Activated CD8-positive, alpha-beta T cell treated with anti-CD3 and anti-CD28 coated beads for 36 hours (primary cell): Measurements from ENCODE around the gene NDUFB2. TPM values are rescaled to one million over a fixed set of nuclear protein-coding genes. Genes with fewer than 3 reads are reported as not detected.
"Not testable (repeated sequence)": the region's sequence is repeated elsewhere in the genome, so short reads cannot be mapped to it uniquely, and the experiment has no call there.

ENCODE experiments used
- ATAC-seq: fragments of 200-7000 bp; cut with Tn5 transposase; one replicate; pipeline ENCODE4 v1.10.0; 2021; ENCODE audit warnings: mild to moderate bottlenecking, moderate library complexity
- CTCF ChIA-PET: fragments of 350-600 bp; sonication (Branson Sonifier 250); formaldehyde crosslinking; loops from one replicate; lab custom pipeline; 2021; ENCODE audit warnings: antibody characterized with exemption; lab: Charles Lee
- POLR2A ChIA-PET: fragments of 350-600 bp; sonication (Branson Sonifier 250); formaldehyde crosslinking; loops from one replicate; lab custom pipeline; 2021; ENCODE audit warnings: antibody characterized with exemption; lab: Charles Lee
- DNase-seq: peaks from one replicate; pipeline ENCODE4 v3.0.0-alpha.2; 2020
- H3K27ac Mint-ChIP-seq: one replicate; pipeline ENCODE4 v1.8.0; 2021; ENCODE audit warnings: mild to moderate bottlenecking, mixed read lengths
- H3K27me3 Mint-ChIP-seq: one replicate; pipeline ENCODE4 v1.8.0; 2021; ENCODE audit warnings: mixed read lengths
- H3K36me3 Mint-ChIP-seq: one replicate; pipeline ENCODE4 v1.8.0; 2021; ENCODE audit warnings: low read depth, mixed read lengths
- H3K4me1 Mint-ChIP-seq: one replicate; pipeline ENCODE4 v1.8.0; 2021; ENCODE audit warnings: low read depth, mixed read lengths
- H3K4me3 Mint-ChIP-seq: one replicate; pipeline ENCODE4 v1.8.0; 2021; ENCODE audit warnings: mild to moderate bottlenecking, moderate library complexity, mixed read lengths
- H3K9me3 Mint-ChIP-seq: one replicate; pipeline ENCODE4 v1.8.0; 2021; ENCODE audit warnings: mixed read lengths
- CTCF ChIP-seq: fragments of 200-600 bp; IDR thresholded peaks from one replicate; pipeline ENCODE4 v1.8.0; 2022; ENCODE audit warnings: antibody characterized with exemption, mild to moderate bottlenecking
- intact Hi-C: fragments of 100-400 bp; cut with micrococcal nuclease; formaldehyde crosslinking; loops from one replicate; pipeline ENCODE4 v1.10.0; 2022
- total RNA-seq, 2 experiments: library from RNA; stranded (reverse); gene quantifications; one replicate each; pipeline ENCODE4 v1.2.3, GENCODE V29; 2021

NDUFB2 gene
- total RNA-seq, 2 experiments from 2014 or later, result 159 to 177 TPM

GRCh38 chr7:140698477-140698876 lies 2.0 kb downstream of the NDUFB2 start:
- DNase-seq, result no peak
- Mint-ChIP-seq H3K27me3 (no peaks in the 10 kb centered on the region), H3K36me3 (peaks cover 21% of the 10 kb centered on the region), H3K4me1 (peaks cover 29% of the 10 kb centered on the region), H3K9me3 (no peaks in the 10 kb centered on the region), H3K27ac (peak overlapping the region; percentile 97), H3K4me3 (peak overlapping the region; percentile 94)
- POLR2A ChIA-PET, result interaction anchor here (1.5 kb wide), 1 partner anchor 315 kb away, joined by 5 read pairs; no protein-coding TSS in a partner anchor
- TF ChIP-seq CTCF, result no peak
- no peak for ATAC-seq
- intact Hi-C loops, result no loop called here
- CTCF ChIA-PET, result interaction anchor here (0.7 to 1.3 kb wide), 3 partner anchors 19 to 314 kb away, joined by 3 to 6 read pairs (median 3); no protein-coding TSS in a partner anchor

- ChIA-PET POLR2A (interaction anchor here (1.0 kb wide), 1 partner anchor 13 kb away, joined by 4 read pairs; no protein-coding TSS in a partner anchor), CTCF (interaction anchor here (1.4 kb wide), 2 partner anchors 10 to 28 kb away, joined by 3 to 4 read pairs; no protein-coding TSS in a partner anchor)
These were observed 6.3 kb downstream of the NDUFB2 start for GRCh38 chr7:140702774-140703173.

GRCh38 chr7:140704205-140704604 lies 7.7 kb downstream of the NDUFB2 start:
- Mint-ChIP-seq H3K4me3 (no peak overlapping the region), H3K27ac (no peak overlapping the region), H3K27me3 (no peaks in the 10 kb centered on the region), H3K4me1 (peaks cover 11% of the 10 kb centered on the region), H3K9me3 (no peaks in the 10 kb centered on the region), H3K36me3 (peaks cover 30% of the 10 kb centered on the region)
- POLR2A ChIA-PET, result no interaction called here
- CTCF ChIA-PET, result no interaction called here
- ATAC-seq (no peak), DNase-seq (no peak)
- no peak for TF ChIP-seq CTCF
- intact Hi-C loops, result no loop called here

More at GRCh38 chr7:140702774-140703173, 6.3 kb downstream of the NDUFB2 start:
- intact Hi-C loops, result no loop called here
- no peak for DNase-seq
- Mint-ChIP-seq H3K27ac (no peak overlapping the region), H3K36me3 (peaks cover 32% of the 10 kb centered on the region), H3K4me3 (no peak overlapping the region), H3K27me3 (no peaks in the 10 kb centered on the region), H3K9me3 (no peaks in the 10 kb centered on the region), H3K4me1 (peaks cover 21% of the 10 kb centered on the region)
- no peak for TF ChIP-seq CTCF
- no peak for ATAC-seq

GRCh38 chr7:140707132-140707531 lies 10.6 kb downstream of the NDUFB2 start:
- Mint-ChIP-seq H3K27ac (no peak overlapping the region), H3K9me3 (no peaks in the 10 kb centered on the region), H3K4me1 (peaks cover 4% of the 10 kb centered on the region), H3K4me3 (no peak overlapping the region), H3K27me3 (no peaks in the 10 kb centered on the region), H3K36me3 (peaks cover 24% of the 10 kb centered on the region)
- DNase-seq (no peak), ATAC-seq (no peak)
- CTCF ChIA-PET, result no interaction called here
- TF ChIP-seq CTCF, result no peak
- intact Hi-C loops, result no loop called here
- POLR2A ChIA-PET, result no interaction called here

- H3K27ac Mint-ChIP-seq, CTCF ChIA-PET, H3K27me3 Mint-ChIP-seq, POLR2A ChIA-PET, H3K4me1 Mint-ChIP-seq, H3K9me3 Mint-ChIP-seq, intact Hi-C loops, H3K4me3 Mint-ChIP-seq, DNase-seq, ATAC-seq: not testable (repeated sequence)
- peaks cover 22% of the 10 kb centered on the region for H3K36me3 Mint-ChIP-seq
These were observed 12.3 kb downstream of the NDUFB2 start for GRCh38 chr7:140708764-140709163.

- H3K4me1 Mint-ChIP-seq, H3K27me3 Mint-ChIP-seq, intact Hi-C loops, H3K4me3 Mint-ChIP-seq, DNase-seq, ATAC-seq, H3K27ac Mint-ChIP-seq, POLR2A ChIA-PET, H3K9me3 Mint-ChIP-seq, CTCF ChIA-PET: not testable (repeated sequence)
- peaks cover 11% of the 10 kb centered on the region for H3K36me3 Mint-ChIP-seq
These were observed 15.9 kb downstream of the NDUFB2 start for GRCh38 chr7:140712392-140712791.
